Nephron (organoid): ENCODE results near the gene ZNF330.
A peak's percentile ranks its signal among the peaks of the same experiment; 100 is the strongest.
"Not testable (repeated sequence)": the region's sequence is repeated elsewhere in the genome, so short reads cannot be mapped to it uniquely, and the experiment has no call there.

Experiments used
- H3K27ac Mint-ChIP-seq, 3 experiments: 2 replicates each; pipeline ENCODE4 v1.8.0; 2020; ENCODE audit warnings: mixed read lengths in 3 of 3, mild to moderate bottlenecking in 2 of 3, moderate library complexity in 1 of 3
- H3K27me3 Mint-ChIP-seq: 2 replicates; pipeline ENCODE4 v1.8.0; 2021; ENCODE audit warnings: low read depth, mild to moderate bottlenecking, moderate library complexity, mixed read lengths
- H3K36me3 Mint-ChIP-seq: 2 replicates; pipeline ENCODE4 v1.8.0; 2020; ENCODE audit warnings: low read depth, mixed read lengths
- H3K4me1 Mint-ChIP-seq: 2 replicates; pipeline ENCODE4 v1.8.0; 2020; ENCODE audit warnings: mixed read lengths
- H3K4me3 Mint-ChIP-seq, 3 experiments: 2 replicates each; pipeline ENCODE4 v1.8.0; 2020; ENCODE audit warnings: mild to moderate bottlenecking in 3 of 3, mixed read lengths in 3 of 3, moderate library complexity in 2 of 3
- H3K9me3 Mint-ChIP-seq: 2 replicates; pipeline ENCODE4 v1.8.0; 2020; ENCODE audit warnings: mixed read lengths
- CTCF ChIP-seq, 3 experiments: fragments of 200-600 bp; sonication (generic); IDR thresholded peaks; one replicate each; pipeline ENCODE4 v1.5.0; 2021; ENCODE audit warnings: antibody characterized with exemption in 3 of 3; ENCODE audit not compliant: unreplicated experiment in 3 of 3

Gene ZNF330

DNA sequence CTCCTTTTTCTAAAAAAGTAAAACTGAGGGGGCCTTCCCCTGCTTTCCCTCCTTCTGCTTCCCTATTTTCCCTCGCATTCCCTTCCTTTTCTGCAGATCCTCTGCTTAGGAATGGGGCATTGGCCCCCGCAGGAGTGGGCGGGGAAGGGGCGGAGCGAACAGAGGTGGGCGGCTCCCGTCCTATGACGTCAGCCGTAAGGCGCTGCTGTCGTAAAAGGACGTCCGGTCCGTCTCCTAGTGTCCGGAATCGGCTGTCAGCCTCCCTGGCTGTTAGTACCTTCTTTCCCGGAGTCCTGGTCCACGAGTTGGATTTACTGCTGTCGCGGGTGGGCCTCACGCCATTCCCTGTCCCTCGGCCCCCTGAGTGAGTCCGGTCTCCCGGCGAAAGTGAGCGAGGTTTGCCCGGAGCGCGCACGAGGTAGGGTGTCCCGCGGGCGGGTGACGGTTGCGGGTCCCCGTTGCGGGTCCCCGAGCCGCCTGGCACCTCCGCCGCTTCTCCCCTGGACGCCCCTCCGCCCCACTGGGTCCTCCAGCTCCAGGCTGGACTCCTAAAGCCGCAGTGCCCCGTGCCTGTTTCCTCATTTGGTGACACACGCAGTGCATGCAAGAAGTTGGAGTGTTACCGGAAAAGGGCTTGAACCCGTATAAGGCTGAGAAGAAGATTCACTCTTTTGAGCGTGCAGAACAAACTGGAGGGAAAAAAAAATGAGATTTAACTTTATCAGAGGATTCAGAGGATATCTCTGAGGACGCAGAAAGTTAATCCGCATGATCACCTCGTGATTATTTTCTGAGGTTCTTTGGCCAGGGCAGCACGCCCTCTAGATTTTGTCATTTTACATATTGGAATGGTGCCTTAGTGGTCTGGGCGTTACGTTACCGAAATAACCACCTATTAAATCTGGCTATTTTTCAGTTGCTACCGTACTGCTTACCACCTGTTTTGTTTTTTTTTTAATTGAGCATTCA is at the start of gene ZNF330:
Gene ZNF330 (plus strand): TSS at position 205 of the 969 bp plus-strand sequence. CDS start 1,477 bp downstream, outside the sequence.
- Mint-ChIP-seq H3K4me3 (peak within 1 kb of the TSS; percentile 95 to 99 (median 96)), H3K27ac (peak within 1 kb of the TSS; percentile 45 to 92 (median 86)), H3K36me3 (peaks cover 19% of the 10 kb centered on the region), H3K27me3 (peaks cover 7% of the 10 kb centered on the region), H3K9me3 (no peaks in the 10 kb centered on the region), H3K4me1 (peaks cover 27% of the 10 kb centered on the region)
- peak in 1 of 3 experiments; percentile 29 for TF ChIP-seq CTCF (IDR thresholded peaks at IDR 0.05; ENCODE audit: unreplicated experiment in 3 of 3)

- H3K27me3 Mint-ChIP-seq, result no peaks in the 10 kb centered on the region
- no peak overlapping the region for H3K27ac Mint-ChIP-seq
- no peak overlapping the region for H3K4me3 Mint-ChIP-seq
- no peak for TF ChIP-seq CTCF (IDR thresholded peaks at IDR 0.05; ENCODE audit: unreplicated experiment in 3 of 3)
- H3K4me1 Mint-ChIP-seq, result no peaks in the 10 kb centered on the region
- H3K36me3 Mint-ChIP-seq, result no peaks in the 10 kb centered on the region
- H3K9me3 Mint-ChIP-seq, result no peaks in the 10 kb centered on the region
Measured at GRCh38 chr4:141174457-141174856, 46.2 kb upstream of the ZNF330 start.

- H3K36me3 Mint-ChIP-seq, result no peaks in the 10 kb centered on the region
- no peak for TF ChIP-seq CTCF (IDR thresholded peaks at IDR 0.05; ENCODE audit: unreplicated experiment in 3 of 3)
- H3K4me1 Mint-ChIP-seq, result no peaks in the 10 kb centered on the region
- no peaks in the 10 kb centered on the region for H3K27me3 Mint-ChIP-seq
- no peak overlapping the region for H3K27ac Mint-ChIP-seq
- no peaks in the 10 kb centered on the region for H3K9me3 Mint-ChIP-seq
- no peak overlapping the region for H3K4me3 Mint-ChIP-seq
Measured at GRCh38 chr4:141177171-141177570, 43.5 kb upstream of the ZNF330 start.

DNA sequence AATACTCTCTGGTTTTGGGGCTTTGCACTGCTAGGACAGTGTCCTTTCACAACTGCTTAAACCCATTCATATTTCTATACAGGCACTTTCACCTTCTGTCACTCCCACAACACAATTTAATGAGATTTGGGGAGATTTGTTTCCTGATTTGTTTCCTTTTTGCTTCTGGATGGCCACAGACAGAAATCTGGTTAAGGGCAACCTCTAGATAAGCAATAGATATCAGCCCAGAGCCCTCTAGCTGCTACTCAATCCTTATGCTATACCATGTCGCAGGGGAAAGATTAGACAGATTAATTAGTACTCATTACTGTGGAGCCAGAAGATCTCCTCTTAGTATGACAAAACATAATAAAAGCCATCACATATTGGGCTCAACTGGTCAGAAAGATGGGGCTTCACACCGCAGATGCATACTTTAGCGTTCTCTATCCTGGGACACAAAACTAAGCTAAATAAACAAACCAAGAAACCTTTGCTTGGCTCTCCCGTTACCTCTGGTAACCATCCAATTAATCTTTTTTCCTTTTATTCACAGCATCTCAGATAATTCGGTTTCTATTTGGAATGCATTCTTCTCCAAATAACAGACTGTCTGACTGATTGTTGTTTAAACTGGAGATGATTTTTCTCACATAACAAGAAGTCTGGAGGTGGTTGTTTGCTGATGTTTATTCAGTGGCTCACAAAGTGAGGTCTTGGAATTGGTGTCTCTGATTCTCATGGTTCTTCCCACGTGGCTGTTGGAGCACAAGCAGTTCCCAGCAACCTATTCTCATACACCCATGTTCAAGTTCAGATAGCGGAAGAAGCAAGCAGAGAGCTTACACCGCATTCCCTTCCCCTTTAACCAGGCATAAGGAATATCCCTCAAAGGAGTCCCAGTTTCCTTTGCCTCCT is 41.0 kb upstream of the ZNF330 start:
- no peaks in the 10 kb centered on the region for H3K27me3 Mint-ChIP-seq
- peaks cover 3% of the 10 kb centered on the region for H3K9me3 Mint-ChIP-seq
- H3K27ac Mint-ChIP-seq, result no peak overlapping the region
- no peak for TF ChIP-seq CTCF (IDR thresholded peaks at IDR 0.05; ENCODE audit: unreplicated experiment in 3 of 3)
- H3K4me3 Mint-ChIP-seq, result no peak overlapping the region
- no peaks in the 10 kb centered on the region for H3K4me1 Mint-ChIP-seq
- no peaks in the 10 kb centered on the region for H3K36me3 Mint-ChIP-seq

GRCh38 chr4:141180991-141181761 is 39.5 kb upstream of the ZNF330 start:
- H3K9me3 Mint-ChIP-seq, result peaks cover 4% of the 10 kb centered on the region
- H3K27ac Mint-ChIP-seq, result no peak overlapping the region
- no peak overlapping the region for H3K4me3 Mint-ChIP-seq
- TF ChIP-seq CTCF (IDR thresholded peaks at IDR 0.05; ENCODE audit: unreplicated experiment in 3 of 3), result no peak
- no peaks in the 10 kb centered on the region for H3K27me3 Mint-ChIP-seq
- no peaks in the 10 kb centered on the region for H3K4me1 Mint-ChIP-seq
- no peaks in the 10 kb centered on the region for H3K36me3 Mint-ChIP-seq

DNA sequence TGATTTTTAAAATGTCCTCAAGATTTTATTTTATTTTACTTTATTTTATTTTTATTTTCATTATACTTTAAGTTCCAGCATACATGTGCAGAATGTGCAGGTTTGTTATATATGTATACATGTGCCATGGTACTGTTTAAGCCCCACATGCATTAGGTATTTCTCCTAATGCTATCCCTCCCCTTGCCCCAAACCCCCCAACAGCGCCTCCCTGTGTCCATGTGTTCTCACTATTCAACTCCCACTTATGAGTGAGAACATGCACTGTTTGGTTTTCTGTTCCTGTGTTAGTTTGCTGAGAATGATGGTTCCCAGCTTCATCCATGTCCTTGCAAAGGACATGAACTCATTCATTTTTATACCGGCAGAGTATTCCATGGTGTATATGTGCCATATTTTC is 37.2 kb upstream of the ZNF330 start:
- H3K4me1 Mint-ChIP-seq, H3K27me3 Mint-ChIP-seq: not testable (repeated sequence)

More for the DNA sequence above, 37.2 kb upstream of the ZNF330 start:
- not testable (repeated sequence) for H3K36me3 Mint-ChIP-seq, H3K4me3 Mint-ChIP-seq, H3K27ac Mint-ChIP-seq, H3K9me3 Mint-ChIP-seq
